NB4 (cell line): Measurements from ENCODE around the gene CCDC47.

Experiments
- TF ChIP-seq, protein P1 (sequence below): IDR thresholded peaks from one replicate; pipeline ENCODE4 v1.5.1; 2012; ENCODE audit warnings: low read depth, low read length
- TF ChIP-seq, protein P2 (sequence below): IDR thresholded peaks from 2 replicates; pipeline ENCODE4 v1.6.1; 2011; ENCODE audit warnings: low read depth, low read length

- TF ChIP-seq, protein P1, sequence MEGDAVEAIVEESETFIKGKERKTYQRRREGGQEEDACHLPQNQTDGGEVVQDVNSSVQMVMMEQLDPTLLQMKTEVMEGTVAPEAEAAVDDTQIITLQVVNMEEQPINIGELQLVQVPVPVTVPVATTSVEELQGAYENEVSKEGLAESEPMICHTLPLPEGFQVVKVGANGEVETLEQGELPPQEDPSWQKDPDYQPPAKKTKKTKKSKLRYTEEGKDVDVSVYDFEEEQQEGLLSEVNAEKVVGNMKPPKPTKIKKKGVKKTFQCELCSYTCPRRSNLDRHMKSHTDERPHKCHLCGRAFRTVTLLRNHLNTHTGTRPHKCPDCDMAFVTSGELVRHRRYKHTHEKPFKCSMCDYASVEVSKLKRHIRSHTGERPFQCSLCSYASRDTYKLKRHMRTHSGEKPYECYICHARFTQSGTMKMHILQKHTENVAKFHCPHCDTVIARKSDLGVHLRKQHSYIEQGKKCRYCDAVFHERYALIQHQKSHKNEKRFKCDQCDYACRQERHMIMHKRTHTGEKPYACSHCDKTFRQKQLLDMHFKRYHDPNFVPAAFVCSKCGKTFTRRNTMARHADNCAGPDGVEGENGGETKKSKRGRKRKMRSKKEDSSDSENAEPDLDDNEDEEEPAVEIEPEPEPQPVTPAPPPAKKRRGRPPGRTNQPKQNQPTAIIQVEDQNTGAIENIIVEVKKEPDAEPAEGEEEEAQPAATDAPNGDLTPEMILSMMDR, result peak; percentile 75
- TF ChIP-seq, protein P2, sequence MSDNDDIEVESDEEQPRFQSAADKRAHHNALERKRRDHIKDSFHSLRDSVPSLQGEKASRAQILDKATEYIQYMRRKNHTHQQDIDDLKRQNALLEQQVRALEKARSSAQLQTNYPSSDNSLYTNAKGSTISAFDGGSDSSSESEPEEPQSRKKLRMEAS, result 0 out of 2 replicates have a peak, but pooled peaks have one; percentile 62
These were observed 75.8 kb downstream of the CCDC47 start for GRCh38 chr17:63697341-63698286.
